ENCODE results near the gene FHL5. TPM values are rescaled to one million over a fixed set of nuclear protein-coding genes. Genes with fewer than 3 reads are reported as not detected.

FHL5 gene
- total RNA-seq, 4 donors from 2014 or later = 12.9 to 70.3 (median 23.4) TPM

DNA sequence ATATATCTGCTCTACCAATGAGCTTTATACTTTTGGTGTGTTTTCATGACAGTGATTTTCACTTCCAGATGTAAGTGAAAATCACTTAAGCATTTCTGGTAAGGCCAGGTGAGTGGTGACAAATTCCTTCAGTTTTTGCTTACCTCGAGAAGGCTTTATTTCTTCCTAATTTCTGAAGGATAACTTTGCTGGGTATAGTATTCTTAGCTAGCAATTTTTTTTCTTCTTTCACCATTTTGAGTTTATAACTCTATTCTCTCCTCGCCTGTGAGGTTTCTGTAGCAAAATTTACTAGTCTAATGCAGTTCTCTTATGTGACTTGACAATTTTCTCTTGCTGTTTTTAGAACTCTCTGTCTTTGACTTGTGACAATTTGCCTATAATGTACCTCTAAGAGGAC lies 7.1 kb downstream of the FHL5 start:
- ATAC-seq (ENCODE audit: low FRiP score) (no peak), DNase-seq (ENCODE audit: low spot score) (no peak)
- TF ChIP-seq CTCF (IDR thresholded peaks at IDR 0.05) = no peak

GRCh38 chr6:96571551-96571950 lies 8.6 kb downstream of the FHL5 start:
- ATAC-seq (ENCODE audit: low FRiP score) (no peak), DNase-seq (ENCODE audit: low spot score) (no peak)
- TF ChIP-seq CTCF (IDR thresholded peaks at IDR 0.05) = no peak

DNA sequence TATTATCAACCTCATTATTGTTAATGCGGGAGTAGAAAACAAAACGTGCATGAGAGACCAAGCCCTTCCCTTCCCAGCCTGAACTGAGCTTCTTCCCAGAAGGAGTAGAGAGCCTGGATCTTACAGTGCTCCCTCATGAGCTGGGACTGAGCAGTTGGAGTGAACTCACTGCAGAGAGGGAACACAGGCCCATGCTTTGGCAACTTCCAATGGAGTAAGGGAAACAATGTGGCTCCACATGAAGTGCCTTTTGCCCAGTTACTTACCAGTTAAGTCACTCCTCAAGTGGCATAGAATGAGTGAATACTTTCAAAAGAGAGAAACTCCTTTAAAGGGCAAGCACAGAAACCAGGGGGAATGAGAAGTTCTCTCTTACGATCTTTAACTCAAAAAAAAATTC lies 12.4 kb downstream of the FHL5 start:
- ATAC-seq (ENCODE audit: low FRiP score) (no peak), DNase-seq (ENCODE audit: low spot score) (no peak)

GRCh38 chr6:96576221-96576620 lies 13.3 kb downstream of the FHL5 start:
- ATAC-seq (ENCODE audit: low FRiP score) (no peak), DNase-seq (ENCODE audit: low spot score) (no peak)
- TF ChIP-seq CTCF (IDR thresholded peaks at IDR 0.05) = no peak

More for the DNA sequence above, 12.4 kb downstream of the FHL5 start:
- TF ChIP-seq CTCF (IDR thresholded peaks at IDR 0.05) = no peak

DNA sequence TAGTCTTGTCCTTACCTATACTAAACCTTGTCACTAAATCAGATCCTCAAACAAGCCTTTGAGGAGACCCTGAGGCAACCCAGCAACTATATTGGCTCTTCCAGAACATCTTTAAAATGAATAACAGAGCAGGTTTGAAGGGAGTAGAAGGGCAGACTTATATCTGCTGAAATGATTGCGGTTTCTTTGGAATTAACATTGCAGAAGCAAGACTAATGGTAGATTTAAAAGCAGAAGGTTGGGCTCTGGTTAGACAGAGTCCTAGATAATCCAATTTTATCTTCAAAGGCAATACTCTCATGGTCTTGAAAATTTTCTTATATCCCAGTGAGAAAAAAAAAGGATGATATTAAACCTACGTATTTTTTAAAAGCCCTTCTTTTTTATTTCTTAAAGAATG lies 19.1 kb downstream of the FHL5 start:
- no peak for ATAC-seq (ENCODE audit: low FRiP score)
- no peak for TF ChIP-seq CTCF (IDR thresholded peaks at IDR 0.05)
- DNase-seq (ENCODE audit: low spot score) = no peak

- no peak for ATAC-seq (ENCODE audit: low FRiP score)
- no peak for DNase-seq (ENCODE audit: low spot score)
- no peak for TF ChIP-seq CTCF (IDR thresholded peaks at IDR 0.05)
Observed at GRCh38 chr6:96582436-96582835, 19.5 kb downstream of the FHL5 start.

DNA sequence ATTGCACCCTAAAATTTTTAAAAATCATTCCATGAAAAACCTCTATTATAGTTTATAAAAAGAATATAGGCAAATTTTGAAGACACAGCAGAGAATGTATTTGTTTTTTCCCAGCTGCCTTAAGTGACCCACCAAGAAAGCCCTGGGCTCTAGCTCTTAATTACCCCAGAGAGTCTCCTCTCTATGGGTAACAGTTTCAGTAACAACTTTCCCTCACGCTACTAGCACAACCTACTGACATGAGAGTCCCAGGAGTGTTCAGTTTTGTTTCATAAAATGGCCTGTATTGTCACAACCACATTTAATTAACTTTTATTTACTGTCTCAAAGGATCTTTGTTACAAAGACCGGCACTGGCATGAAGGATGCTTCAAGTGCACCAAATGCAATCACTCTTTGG lies 41.5 kb downstream of the FHL5 start:
- DNase-seq (ENCODE audit: low spot score) = no peak
- TF ChIP-seq CTCF (IDR thresholded peaks at IDR 0.05) = no peak

More for the DNA sequence above, 41.5 kb downstream of the FHL5 start:
- ATAC-seq (ENCODE audit: low FRiP score) = no peak
